Measurements from ENCODE around the gene EPHA3.

EPHA3 gene

GRCh38 chr3:89440386-89440785 is 333.0 kb downstream of the EPHA3 start:
- Histone ChIP-seq H3K4me2 (ENCODE audit: low read length) (no peak overlapping the region), H3F3A (ENCODE audit: insufficient read depth, low read length) (no peaks in the 10 kb centered on the region), H3K27me3 (ENCODE audit: insufficient read depth, low read length) (no peaks in the 10 kb centered on the region), H3K27ac (ENCODE audit: low read depth, low read length, poor library complexity, severe bottlenecking) (no peak overlapping the region), H3K9ac (ENCODE audit: low read length) (no peak overlapping the region), H3K79me2 (ENCODE audit: insufficient read depth, low read length) (no peaks in the 10 kb centered on the region), H3K4me1 (ENCODE audit: insufficient read depth, low read length, severe bottlenecking) (no peaks in the 10 kb centered on the region), H2AFZ (ENCODE audit: low read length) (no peak overlapping the region), H3K9me2 (ENCODE audit: low read depth, low read length) (no peaks in the 10 kb centered on the region), H3K4me3 (ENCODE audit: low read depth, low read length, poor library complexity, severe bottlenecking) (no peak overlapping the region), H4K20me1 (ENCODE audit: insufficient read depth, low read length) (no peaks in the 10 kb centered on the region), H3K9me3 (ENCODE audit: low read length) (no peaks in the 10 kb centered on the region), H3K36me3 (ENCODE audit: insufficient read depth, low read length) (no peaks in the 10 kb centered on the region)
- TF ChIP-seq EZH2 (IDR thresholded peaks at IDR 0.05; ENCODE audit: borderline replicate concordance, low read length) (no peak), CTCF (IDR thresholded peaks at IDR 0.05; ENCODE audit: low read length) (no peak)

- Histone ChIP-seq H3K4me3 (ENCODE audit: low read depth, low read length, poor library complexity, severe bottlenecking) (no peak overlapping the region), H3K27me3 (ENCODE audit: insufficient read depth, low read length) (no peaks in the 10 kb centered on the region), H3K79me2 (ENCODE audit: insufficient read depth, low read length) (no peaks in the 10 kb centered on the region), H3K9ac (ENCODE audit: low read length) (no peak overlapping the region), H3K9me2 (ENCODE audit: low read depth, low read length) (no peaks in the 10 kb centered on the region), H3K27ac (ENCODE audit: low read depth, low read length, poor library complexity, severe bottlenecking) (no peak overlapping the region), H3F3A (ENCODE audit: insufficient read depth, low read length) (no peaks in the 10 kb centered on the region), H3K4me1 (ENCODE audit: insufficient read depth, low read length, severe bottlenecking) (no peaks in the 10 kb centered on the region), H3K4me2 (ENCODE audit: low read length) (no peak overlapping the region), H4K20me1 (ENCODE audit: insufficient read depth, low read length) (no peaks in the 10 kb centered on the region), H2AFZ (ENCODE audit: low read length) (no peak overlapping the region), H3K9me3 (ENCODE audit: low read length) (no peaks in the 10 kb centered on the region), H3K36me3 (ENCODE audit: insufficient read depth, low read length) (no peaks in the 10 kb centered on the region)
- TF ChIP-seq CTCF (IDR thresholded peaks at IDR 0.05; ENCODE audit: low read length) (no peak), EZH2 (IDR thresholded peaks at IDR 0.05; ENCODE audit: borderline replicate concordance, low read length) (no peak)
These were observed 333.7 kb downstream of the EPHA3 start for GRCh38 chr3:89441141-89441540.

GRCh38 chr3:89446593-89446992 is 339.2 kb downstream of the EPHA3 start:
- Histone ChIP-seq H3K27ac (ENCODE audit: low read depth, low read length, poor library complexity, severe bottlenecking) (no peak overlapping the region), H3K9ac (ENCODE audit: low read length) (no peak overlapping the region), H3K4me2 (ENCODE audit: low read length) (no peak overlapping the region), H3K4me1 (ENCODE audit: insufficient read depth, low read length, severe bottlenecking) (no peaks in the 10 kb centered on the region), H4K20me1 (ENCODE audit: insufficient read depth, low read length) (no peaks in the 10 kb centered on the region), H3K9me3 (ENCODE audit: low read length) (no peaks in the 10 kb centered on the region), H3K79me2 (ENCODE audit: insufficient read depth, low read length) (no peaks in the 10 kb centered on the region), H3F3A (ENCODE audit: insufficient read depth, low read length) (no peaks in the 10 kb centered on the region), H3K27me3 (ENCODE audit: insufficient read depth, low read length) (no peaks in the 10 kb centered on the region), H2AFZ (ENCODE audit: low read length) (no peak overlapping the region), H3K36me3 (ENCODE audit: insufficient read depth, low read length) (no peaks in the 10 kb centered on the region), H3K4me3 (ENCODE audit: low read depth, low read length, poor library complexity, severe bottlenecking) (no peak overlapping the region), H3K9me2 (ENCODE audit: low read depth, low read length) (no peaks in the 10 kb centered on the region)
- no peak for TF ChIP-seq EZH2 (IDR thresholded peaks at IDR 0.05; ENCODE audit: borderline replicate concordance, low read length)
- TF ChIP-seq CTCF (IDR thresholded peaks at IDR 0.05; ENCODE audit: low read length): no peak

Measured in OCI-LY1 (cell line).